GM19043 (cell line): Measurements from ENCODE around the gene CTSZ.
A peak's percentile ranks its signal among the peaks of the same experiment; 100 is the strongest.
"Not testable (repeated sequence)": the region's sequence is repeated elsewhere in the genome, so short reads cannot be mapped to it uniquely, and the experiment has no call there.

ENCODE experiments used
- ATAC-seq: cut with Tn5 transposase; IDR thresholded peaks from one replicate; pipeline ENCODE4 v1.9.1; 2021; ENCODE audit warnings: low read depth; ENCODE audit not compliant: unreplicated experiment

Gene CTSZ

GRCh38 chr20:58982406-58983114, 24.5 kb downstream of the CTSZ start:
- ATAC-seq, result no peak

GRCh38 chr20:58981628-58982364, 25.3 kb downstream of the CTSZ start:
- no peak for ATAC-seq

GRCh38 chr20:58980711-58981627, 26.1 kb downstream of the CTSZ start, which contains the start of gene NELFCD:
Gene NELFCD, plus strand, starts transcription at chr20:58981256. Its CDS starts 54 bp downstream, at chr20:58981310.
- peak; percentile 56 for ATAC-seq

GRCh38 chr20:58978351-58979190, 28.5 kb downstream of the CTSZ start:
- no peak for ATAC-seq

- no peak for ATAC-seq
Observed at GRCh38 chr20:58976061-58976730, 30.9 kb downstream of the CTSZ start.

GRCh38 chr20:58975353-58975752, 31.7 kb downstream of the CTSZ start:
- ATAC-seq, result no peak

- no peak for ATAC-seq
Observed at GRCh38 chr20:58973866-58974265, 33.2 kb downstream of the CTSZ start.

GRCh38 chr20:58973179-58973578, 33.9 kb downstream of the CTSZ start:
- no peak for ATAC-seq

GRCh38 chr20:58971429-58971828, 35.6 kb downstream of the CTSZ start:
- no peak for ATAC-seq

- ATAC-seq, result no peak
Observed at GRCh38 chr20:58970146-58970545, 36.9 kb downstream of the CTSZ start.

- ATAC-seq, result no peak
Observed at GRCh38 chr20:58969439-58969838, 37.6 kb downstream of the CTSZ start.

GRCh38 chr20:58967652-58968429, 39.2 kb downstream of the CTSZ start:
- no peak for ATAC-seq

GRCh38 chr20:58965270-58966064, 41.6 kb downstream of the CTSZ start:
- ATAC-seq, result no peak

GRCh38 chr20:58963922-58964321, 43.1 kb downstream of the CTSZ start:
- not testable (repeated sequence) for ATAC-seq

GRCh38 chr20:58963060-58963584, 43.9 kb downstream of the CTSZ start:
- ATAC-seq, result no peak

- ATAC-seq, result no peak
Observed at GRCh38 chr20:58959652-58960051, 47.4 kb downstream of the CTSZ start.

GRCh38 chr20:58956078-58956477, 51.0 kb downstream of the CTSZ start:
- ATAC-seq, result no peak

- no peak for ATAC-seq
Observed at GRCh38 chr20:58953050-58953449, 54.0 kb downstream of the CTSZ start.
